ENCODE data around the gene SLC11A2.

Gene SLC11A2

GRCh38 chr12:50932787-50933280 lies 93.3 kb downstream of the SLC11A2 start:
- TF ChIP-seq SIN3A (IDR thresholded peaks at IDR 0.05; ENCODE audit: borderline replicate concordance, insufficient read depth, low read length) (no peak), FOXP2 (optimal IDR thresholded peaks at IDR 0.05; ENCODE audit: borderline replicate concordance, extremely low read depth, extremely low read length, insufficient read depth) (no peak), TAF1 (IDR thresholded peaks at IDR 0.05; ENCODE audit: borderline replicate concordance, insufficient read depth, low read length) (no peak), REST (IDR thresholded peaks at IDR 0.05; ENCODE audit: insufficient read depth in 1 of 2, low read depth in 2 of 2, low read length in 2 of 2) (no peak), POLR2AphosphoS5 (IDR thresholded peaks at IDR 0.05; ENCODE audit: low read depth, low read length) (no peak)

- TF ChIP-seq FOXP2 (optimal IDR thresholded peaks at IDR 0.05; ENCODE audit: borderline replicate concordance, extremely low read depth, extremely low read length, insufficient read depth) (no peak), REST (IDR thresholded peaks at IDR 0.05; ENCODE audit: insufficient read depth in 1 of 2, low read depth in 2 of 2, low read length in 2 of 2) (no peak)
These were observed 96.4 kb downstream of the SLC11A2 start for GRCh38 chr12:50929831-50930230.
